Stimulated activated naive CD4-positive, alpha-beta T cell (primary cell): ENCODE results near the gene SLC19A1.
"Not testable (repeated sequence)": the region's sequence is repeated elsewhere in the genome, so short reads cannot be mapped to it uniquely, and the experiment has no call there.

Experiments used
- DNase-seq, 6 experiments: peaks; one replicate each; lab custom pipeline; 2025; lab: John Stamatoyannopoulos, UW

SLC19A1 gene

DNA sequence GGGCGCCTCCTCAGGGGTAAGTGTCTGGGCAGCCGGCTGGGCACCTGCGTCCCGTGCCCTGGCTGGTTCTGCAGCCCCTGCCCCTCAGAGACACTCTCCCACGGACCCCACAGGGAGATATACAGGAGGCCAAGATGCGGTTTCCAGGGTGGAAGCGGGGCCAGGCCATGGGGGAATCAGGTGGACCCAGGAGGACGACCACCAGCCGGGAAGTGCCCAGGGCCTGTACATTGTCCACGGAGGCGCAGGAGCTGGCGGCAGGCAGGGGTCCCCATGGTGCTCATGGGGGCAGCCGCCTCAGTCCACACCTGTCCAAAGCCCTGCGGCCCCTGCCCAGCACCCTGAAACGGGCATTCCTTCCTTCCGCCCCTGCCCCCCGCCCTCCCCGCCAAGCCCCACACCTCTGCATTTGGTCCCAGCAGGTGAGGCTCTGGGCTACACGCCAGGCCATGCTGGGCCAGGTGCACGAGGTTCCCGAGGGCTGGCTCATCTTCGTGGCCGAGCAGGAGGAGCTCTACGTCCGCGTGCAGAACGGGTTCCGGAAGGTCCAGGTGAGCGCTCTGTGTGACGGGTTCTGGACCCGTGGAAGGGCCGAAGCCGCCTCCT lies 36.7 kb downstream of the SLC19A1 start:
- DNase-seq, result no peak

DNA sequence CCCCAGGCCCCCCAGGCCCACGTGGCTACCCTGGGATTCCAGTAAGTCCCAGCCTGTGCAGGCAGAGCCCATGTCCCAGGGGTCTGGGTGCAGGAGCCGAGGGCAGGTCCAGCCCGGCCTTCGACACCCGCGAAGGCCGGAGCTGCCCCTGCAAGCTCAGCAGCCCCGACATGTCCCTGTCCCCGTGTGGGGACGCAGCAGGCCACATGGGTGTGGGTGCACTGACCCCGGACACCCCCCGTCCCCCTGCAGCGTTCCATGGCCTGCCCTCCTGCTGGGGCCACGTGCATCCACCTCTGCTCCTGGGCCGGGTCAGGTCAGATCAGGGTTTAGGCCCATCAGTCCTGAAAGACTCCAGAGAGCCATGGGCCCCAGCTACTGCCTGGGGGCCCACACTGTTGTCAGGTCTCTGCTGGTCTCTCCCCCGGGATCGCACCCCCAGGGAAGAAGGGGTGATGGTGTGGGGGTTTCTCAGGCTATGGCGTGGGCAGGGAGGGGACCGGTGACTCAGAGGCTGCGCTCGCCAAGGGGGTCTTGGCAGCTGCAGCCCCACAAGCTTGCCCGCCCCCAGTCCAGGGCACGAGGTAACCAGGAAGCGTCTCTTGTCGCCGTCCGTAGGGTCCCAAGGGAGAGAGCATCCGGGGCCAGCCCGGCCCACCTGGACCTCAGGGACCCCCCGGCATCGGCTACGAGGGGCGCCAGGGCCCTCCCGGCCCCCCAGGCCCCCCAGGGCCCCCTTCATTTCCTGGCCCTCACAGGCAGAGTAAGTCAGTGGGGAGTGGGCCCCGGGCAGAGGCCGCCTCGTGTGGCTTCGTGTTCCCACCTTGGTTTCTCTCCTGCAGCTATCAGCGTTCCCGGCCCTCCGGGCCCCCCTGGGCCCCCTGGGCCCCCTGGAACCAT lies 37.5 kb downstream of the SLC19A1 start:
- DNase-seq, result no peak

DNA sequence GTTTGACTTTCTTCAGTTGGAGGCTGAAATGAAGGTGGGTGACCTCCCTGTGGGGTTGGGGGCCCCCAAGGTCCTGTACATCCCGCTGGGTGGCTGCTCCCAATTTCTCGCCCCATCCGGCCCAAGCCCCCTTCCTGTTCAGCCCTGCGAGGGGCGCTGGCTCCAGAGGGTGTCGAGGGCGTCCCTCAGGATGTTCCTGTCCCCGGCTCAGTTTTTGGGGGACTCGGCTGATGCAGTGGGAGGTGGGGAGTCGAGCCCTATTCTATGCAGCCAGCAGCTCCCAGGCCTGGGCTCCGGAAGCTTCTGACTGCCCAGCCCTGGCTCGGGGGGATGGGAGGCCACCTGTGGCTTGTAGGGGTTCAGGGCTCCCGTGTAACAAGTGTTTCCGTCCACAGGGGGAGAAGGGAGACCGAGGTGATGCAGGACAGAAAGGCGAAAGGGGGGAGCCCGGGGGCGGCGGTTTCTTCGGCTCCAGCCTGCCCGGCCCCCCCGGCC lies 38.2 kb downstream of the SLC19A1 start:
- no peak for DNase-seq

DNA sequence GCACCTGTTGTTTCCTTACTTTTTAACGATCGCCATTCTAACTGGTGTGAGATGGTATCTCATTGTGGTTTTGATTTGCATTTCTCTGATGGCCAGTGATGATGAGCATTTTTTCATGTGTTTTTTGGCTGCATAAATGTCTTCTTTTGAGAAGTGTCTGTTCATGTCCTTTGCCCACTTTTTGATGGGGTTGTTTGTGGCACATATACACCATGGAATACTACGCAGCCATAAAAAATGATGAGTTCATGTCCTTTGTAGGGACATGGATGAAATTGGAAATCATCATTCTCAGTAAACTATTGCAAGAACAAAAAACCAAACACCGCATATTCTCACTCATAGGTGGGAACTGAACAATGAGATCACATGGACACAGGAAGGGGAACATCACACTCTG lies 39.0 kb downstream of the SLC19A1 start:
- not testable (repeated sequence) for DNase-seq

GRCh38 chr21:45502600-45502999 lies 39.6 kb downstream of the SLC19A1 start:
- no peak for DNase-seq

GRCh38 chr21:45502006-45502345 lies 40.3 kb downstream of the SLC19A1 start:
- no peak for DNase-seq

DNA sequence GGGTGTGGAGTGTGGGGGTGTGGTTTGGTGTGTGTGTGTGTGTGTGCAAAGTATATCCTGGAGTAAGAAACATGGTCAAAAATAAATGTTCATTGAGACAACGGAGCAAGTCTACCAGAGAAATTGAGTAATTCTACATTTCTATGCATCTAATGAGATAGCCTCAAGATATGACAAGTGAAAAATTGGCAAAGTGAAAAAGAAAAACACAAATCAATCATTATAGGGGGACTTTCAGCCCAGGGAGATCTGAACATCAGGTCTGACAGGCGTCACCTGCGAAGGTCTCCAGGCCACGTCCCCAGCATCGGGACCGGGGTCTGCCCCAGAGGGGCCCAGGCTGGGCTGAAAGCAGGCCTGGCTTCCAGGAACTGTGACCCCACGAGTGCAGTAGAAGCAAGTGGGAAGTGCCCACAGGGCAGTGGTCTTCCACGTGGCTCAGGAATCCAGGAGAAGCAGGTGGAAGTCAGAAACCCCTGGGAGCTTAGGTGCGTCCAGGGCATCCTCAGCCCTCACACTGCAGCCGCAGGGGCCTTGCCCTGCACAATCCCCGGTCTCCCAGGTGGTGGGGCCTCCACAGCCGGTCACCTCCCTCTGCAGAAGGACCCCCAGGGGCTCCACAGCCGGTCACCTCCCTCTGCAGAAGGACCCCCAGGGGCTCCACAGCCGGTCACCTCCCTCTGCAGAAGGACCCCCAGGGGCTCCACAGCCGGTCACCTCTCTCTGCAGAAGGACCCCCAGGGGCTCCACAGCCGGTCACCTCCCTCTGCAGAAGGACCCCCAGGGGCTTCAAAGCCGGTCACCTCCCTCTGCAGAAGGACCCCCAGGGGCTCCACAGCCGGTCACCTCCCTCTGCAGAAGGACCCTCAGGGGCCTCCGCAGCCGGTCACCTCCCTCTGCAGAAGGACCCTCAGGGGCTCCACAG lies 40.9 kb downstream of the SLC19A1 start:
- DNase-seq, result not testable (repeated sequence)

DNA sequence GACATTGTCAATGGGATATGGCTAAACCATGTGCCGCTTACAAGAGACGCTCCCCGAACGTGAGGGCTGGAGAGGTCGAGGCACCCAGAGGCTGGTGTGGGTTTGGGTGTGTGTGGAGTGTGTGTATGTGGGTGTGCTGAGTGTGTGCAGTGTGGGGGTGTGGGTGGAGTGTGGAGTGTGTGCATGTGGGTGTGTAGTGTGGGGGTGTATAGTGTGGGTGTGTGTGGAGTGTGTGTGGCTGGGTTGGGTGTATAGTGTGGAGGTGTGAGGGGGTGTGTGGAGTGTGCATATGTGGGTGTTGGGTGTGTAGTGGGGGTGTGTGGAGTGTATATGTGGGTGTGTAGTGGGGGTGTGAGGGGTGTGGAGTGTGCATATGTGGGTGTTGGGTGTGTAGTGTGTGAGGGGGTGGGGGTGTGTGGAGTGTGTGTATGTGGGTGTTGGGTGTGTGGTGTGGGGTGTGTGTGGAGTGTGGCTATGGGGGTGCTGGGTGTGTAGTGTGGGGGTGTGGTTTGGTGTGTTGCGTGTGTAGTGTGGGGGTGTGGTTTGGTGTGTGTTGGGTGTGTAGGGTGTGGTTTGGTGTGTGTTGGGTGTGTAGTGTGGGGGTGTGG lies 42.2 kb downstream of the SLC19A1 start:
- no peak for DNase-seq

- no peak for DNase-seq
Observed at GRCh38 chr21:45499201-45499750, 43.0 kb downstream of the SLC19A1 start.

DNA sequence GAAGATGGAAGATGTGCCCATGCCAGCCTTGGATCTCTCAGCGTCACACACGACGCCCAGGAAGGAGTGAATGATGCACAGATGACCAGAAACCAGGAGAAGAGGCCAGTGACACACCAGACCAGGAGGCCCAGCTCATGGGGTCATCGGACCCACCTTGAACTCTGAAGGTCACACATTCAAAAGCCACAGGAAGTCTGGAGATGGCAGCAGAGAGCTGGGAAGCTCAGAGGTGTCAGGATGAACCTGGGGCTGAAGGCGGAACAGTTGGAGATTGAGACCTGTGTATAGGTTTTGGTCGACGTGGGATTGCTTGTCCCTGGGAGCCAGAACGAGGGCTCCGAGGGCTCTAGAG lies 43.6 kb downstream of the SLC19A1 start:
- DNase-seq, result no peak

GRCh38 chr21:45497846-45498645 lies 44.2 kb downstream of the SLC19A1 start:
- no peak for DNase-seq

- no peak for DNase-seq
Observed at GRCh38 chr21:45496968-45497845, 45.0 kb downstream of the SLC19A1 start.

DNA sequence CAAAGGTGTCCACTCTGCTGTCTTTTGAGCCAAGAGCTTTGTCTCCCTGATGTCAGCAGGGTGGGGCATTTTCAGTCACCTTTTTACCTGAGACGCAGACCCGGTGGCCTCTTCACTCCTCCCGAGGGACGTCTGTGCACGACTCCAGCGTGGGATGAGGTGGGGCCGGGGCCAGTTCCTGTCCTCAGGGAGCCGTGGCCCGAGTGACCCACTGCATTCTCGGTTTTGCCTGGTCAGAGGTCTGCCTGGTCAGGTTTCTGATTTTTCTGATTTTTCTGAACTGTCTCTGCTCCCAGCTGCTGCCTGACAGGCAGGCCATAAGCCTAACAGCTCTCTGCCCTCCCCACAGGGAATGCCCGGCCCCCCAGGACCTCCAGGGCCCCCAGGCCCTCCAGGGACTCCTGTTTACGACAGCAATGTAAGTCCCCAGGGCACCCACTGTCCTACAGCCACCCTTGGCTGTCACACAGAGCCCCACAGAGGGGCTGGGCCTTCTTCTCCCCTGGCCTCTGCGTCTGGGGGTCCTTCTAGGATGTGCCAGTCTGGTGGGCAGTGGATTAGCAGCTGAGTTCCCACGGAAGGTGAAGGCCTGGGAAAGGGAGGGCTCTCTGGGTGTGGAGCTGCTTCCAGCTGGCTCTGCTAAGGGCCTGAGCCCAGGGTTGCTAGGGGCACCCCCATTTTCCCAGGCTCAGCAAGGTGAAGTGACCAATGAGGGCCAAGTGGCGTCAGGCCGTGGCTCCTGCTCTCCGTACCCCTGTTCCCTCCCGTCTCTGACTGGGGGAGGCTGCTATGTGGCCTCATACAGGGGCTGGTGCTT lies 45.9 kb downstream of the SLC19A1 start:
- no peak for DNase-seq

- no peak for DNase-seq
Observed at GRCh38 chr21:45494851-45495680, 47.2 kb downstream of the SLC19A1 start.

DNA sequence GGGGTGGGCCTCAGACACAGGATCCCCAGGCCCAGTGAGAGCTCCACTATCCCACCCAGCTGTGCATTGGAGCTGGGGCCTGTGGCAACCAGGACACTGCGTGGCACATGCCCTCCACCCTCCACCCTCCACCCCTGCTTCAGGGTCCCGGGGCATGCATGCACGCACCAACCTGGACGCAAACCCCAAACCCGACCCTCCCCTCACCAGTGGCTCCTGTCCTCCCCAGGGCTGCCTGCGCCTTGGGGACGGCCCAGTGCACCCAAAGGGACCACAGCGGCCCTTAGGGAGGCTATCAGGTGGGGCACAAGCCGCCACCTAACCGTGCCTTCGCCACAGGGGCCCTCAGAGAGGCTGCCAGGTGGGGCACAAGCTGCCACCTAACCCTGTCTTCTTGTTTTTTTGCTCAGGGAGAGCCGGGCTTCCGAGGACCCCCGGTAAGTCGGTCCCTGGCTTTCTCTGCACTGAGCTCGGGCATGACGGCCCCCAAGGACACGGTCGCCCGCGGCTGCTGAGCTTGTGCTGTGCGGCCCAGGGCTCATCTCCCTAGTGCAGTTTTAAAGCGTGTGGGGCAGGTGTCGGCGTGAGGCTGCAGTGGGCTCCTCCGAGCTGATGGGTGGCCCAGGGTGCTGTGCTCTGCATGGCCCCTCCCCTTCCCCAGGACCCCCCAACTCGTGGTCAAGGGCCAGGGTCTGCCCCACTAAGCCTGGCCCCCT lies 47.9 kb downstream of the SLC19A1 start:
- DNase-seq, result no peak

DNA sequence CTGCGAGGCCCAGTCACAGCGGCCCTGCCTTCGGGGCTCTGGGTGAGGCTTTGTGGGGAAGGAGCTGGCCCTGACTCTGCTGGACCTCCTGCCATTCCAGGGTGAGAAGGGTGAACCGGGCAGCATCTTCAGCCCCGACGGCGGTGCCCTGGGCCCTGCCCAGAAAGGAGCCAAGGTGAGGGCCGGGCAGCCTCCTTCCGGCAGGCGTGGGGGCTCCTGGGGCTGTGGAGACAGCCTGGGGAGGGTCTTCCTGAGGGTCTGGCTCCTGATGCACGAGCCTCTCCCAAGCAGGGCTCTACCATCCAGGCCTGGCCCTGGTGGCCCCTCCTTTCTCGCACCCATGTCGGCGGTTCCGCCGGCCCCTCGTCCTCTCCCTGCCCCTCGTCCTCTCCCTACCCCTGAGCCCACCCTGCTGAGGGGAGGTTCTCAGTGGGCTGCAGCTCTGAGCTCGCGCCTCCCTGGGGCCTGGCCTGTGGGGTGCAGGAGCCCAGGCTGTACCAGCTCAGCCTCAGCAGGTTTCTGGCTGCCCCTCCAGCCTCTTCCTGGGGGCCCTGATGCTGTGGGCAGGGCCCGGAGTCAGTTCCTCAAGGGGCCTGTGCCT lies 48.7 kb downstream of the SLC19A1 start:
- no peak for DNase-seq

GRCh38 chr21:45492765-45493164 lies 49.5 kb downstream of the SLC19A1 start:
- no peak for DNase-seq
